ENCODE results near the gene KIAA0319L.
"Not testable (repeated sequence)": the region's sequence is repeated elsewhere in the genome, so short reads cannot be mapped to it uniquely, and the experiment has no call there.

KIAA0319L gene

GRCh38 chr1:35481229-35481628 is 76.0 kb downstream of the KIAA0319L start:
- DNase-seq: no peak

DNA sequence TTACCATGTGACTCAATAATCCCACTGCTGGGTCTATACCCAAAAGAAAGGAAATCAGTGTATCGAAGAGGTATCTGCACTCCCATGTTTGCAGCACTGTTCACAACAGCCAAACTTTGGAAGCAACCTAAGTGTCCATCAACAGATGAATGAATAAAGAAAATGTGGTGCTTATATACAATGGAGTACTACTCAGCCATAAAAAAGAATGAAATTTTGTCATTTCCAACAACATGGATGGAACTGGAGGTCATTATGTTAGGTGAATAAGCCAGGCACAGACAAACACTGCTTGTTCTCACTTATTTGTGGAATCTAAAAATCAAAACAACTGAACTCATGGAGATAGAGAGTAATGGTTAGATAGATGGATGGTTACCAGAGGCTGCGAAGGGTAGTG is 79.3 kb downstream of the KIAA0319L start:
- DNase-seq: no peak

- DNase-seq: no peak
Observed at GRCh38 chr1:35475856-35476674, 81.1 kb downstream of the KIAA0319L start.

GRCh38 chr1:35475356-35475755 is 81.8 kb downstream of the KIAA0319L start:
- DNase-seq: no peak

- not testable (repeated sequence) for DNase-seq
Observed at GRCh38 chr1:35473216-35473615, 84.0 kb downstream of the KIAA0319L start.

DNA sequence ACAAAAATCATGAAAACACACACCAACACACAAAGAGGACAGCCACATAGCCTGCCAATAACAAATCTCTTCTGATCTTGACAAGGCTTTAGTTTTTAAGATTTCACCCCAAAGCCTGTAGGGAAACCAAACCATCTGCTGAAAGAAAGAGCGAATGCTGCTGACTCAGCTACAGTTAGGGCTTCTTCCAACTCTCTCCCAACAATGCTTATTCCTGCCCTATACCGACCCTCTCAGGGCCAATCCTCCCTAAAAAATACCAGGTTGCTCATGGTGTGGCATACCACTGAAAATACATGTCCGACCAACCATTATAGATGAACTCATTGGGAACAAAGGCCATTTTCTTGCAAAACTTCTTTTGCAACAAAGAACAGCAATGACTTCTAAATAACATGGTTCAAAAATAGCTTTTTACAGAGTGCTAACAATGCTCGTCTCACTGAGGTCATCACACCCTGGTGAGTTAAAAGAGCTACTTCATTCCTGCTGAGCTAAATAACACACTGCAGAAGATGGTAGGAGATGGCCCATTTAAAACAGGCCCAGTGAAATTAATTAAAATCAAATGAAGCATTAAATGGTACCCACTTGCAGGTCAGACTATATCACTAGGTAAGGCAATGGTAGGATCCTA is 86.1 kb downstream of the KIAA0319L start:
- no peak for DNase-seq

DNA sequence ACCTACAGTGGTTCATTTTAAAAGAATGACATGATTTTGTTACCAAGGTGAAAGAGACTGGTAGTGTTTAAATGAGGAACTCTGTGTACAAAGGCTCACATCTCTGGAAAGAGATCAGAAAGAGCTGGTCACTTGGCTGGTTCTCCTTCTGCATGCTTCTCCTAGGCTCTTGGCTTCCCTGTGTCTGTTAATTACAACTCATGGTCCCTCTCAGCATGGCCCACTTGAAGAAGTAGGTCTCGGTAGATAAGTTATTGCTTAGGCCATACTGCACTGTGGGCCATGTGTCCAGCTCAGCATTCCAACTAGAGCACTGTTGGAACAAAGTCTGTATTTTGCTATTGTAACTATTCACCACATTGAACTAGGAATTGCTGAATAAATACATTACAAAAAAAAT is 91.1 kb downstream of the KIAA0319L start:
- no peak for DNase-seq

- not testable (repeated sequence) for DNase-seq
Observed at GRCh38 chr1:35463749-35464148, 93.5 kb downstream of the KIAA0319L start.

GRCh38 chr1:35463232-35463631 is 94.0 kb downstream of the KIAA0319L start:
- DNase-seq: no peak

- DNase-seq: no peak
Observed at GRCh38 chr1:35461966-35462651, 95.1 kb downstream of the KIAA0319L start.

DNA sequence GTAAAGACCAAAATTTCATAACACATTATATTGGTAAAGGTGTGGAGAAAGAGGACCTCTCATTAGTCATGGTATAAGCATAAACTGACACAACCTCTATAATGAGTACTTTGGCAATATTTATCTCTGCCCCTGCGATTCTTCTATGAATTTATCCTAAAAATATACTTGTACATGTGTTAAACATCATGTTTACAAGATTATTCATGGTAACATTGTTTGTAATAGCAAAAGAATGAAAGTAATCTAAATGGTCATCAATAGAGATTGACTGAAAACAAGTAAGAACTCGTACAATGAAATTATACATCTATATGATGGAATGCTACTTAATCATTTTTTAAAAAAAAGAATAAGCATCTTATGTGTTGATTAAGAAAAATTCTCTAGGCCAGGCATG is 96.4 kb downstream of the KIAA0319L start:
- DNase-seq: no peak

GRCh38 chr1:35454616-35455015 is 102.6 kb downstream of the KIAA0319L start:
- DNase-seq: no peak

GRCh38 chr1:35454176-35454575 is 103.0 kb downstream of the KIAA0319L start:
- DNase-seq: no peak

GRCh38 chr1:35453031-35453430 is 104.2 kb downstream of the KIAA0319L start:
- peak; percentile 8 for DNase-seq

DNA sequence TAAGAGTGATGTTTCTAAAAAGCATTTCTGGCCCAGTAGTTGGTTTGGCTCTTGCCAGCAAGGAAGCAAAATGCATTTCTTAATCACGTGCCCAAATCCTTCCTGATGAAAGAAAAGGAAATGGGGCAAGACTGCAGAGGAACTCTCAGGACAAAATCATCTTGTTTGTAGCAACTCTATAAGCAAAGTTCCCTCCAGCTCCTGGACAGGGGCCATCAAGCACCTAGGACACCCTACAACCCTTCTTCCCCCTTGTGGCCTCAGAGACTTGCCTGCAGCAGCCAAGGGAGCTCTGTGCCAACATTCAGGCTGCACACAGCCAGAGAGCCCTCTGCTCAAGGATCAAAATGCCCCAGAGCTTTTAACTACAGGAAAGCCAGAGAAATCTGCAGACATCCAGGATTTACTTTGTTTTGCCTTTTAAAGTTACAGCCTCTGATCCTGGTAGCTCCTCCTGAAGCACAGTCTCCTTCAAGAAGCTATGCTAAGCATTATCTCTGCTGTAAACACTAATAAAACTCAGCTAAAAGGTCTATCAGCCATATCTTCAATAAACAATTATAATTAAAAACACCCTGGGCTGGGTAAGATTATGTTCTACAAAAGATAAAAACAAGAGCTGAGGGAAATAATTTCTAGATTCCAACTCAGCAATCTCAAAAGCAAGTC is 105.0 kb downstream of the KIAA0319L start:
- no peak for DNase-seq

- peak; percentile 50 for DNase-seq
Observed at GRCh38 chr1:35451125-35451528, 106.1 kb downstream of the KIAA0319L start.

DNA sequence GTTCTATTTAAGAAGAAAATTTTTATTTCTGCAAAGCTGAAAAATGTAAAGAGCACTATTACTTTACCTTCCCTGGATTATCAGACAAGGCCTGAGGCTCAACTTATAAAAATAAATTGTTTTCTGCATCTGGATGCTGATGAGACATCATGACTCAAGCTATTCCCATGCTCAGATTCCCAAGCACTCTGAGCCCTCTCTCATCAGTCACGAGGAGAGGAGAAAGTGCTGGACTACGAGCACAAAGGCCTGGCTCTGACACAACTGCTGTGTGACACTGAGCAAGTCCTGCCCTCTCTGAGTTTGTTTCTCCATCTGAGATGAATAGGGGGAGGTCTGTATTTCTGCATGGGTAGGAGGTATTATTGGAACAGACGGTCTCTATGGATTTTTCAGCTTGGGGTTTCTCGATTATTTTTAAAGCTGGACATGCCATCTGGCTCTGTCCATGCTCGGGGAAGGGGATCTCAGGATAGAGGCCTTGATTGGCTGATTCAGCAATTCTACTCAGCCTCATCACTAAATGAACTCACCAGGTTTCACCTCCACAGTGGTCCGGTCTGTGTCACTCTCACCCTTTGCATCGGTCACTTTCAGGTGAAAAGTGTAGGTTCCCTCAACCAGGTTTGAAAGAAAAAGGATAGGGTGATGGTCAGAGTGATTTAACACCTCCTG is 107.7 kb downstream of the KIAA0319L start:
- DNase-seq: no peak

DNA sequence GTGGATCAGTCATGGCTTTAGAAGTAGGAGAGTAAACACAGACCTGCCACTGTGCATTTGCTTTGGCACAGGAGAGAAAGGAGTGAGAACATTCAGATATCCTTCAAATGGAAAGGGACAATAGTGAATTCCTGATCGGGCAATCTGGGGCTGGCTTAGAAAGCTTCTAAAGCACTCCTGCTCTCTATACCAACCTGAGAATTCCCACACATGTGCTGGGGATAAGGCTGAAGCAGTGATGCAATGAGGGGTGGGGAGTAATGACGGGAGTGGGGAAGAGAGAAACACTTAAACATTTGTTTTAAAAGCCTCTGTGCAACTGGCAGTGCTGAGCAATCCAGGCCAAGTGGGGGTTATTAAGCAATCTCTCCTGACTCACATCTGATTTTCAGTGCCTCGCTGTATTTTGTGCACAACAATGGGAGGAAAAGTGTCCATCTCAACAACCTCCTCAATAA is 108.8 kb downstream of the KIAA0319L start:
- no peak for DNase-seq

DNA sequence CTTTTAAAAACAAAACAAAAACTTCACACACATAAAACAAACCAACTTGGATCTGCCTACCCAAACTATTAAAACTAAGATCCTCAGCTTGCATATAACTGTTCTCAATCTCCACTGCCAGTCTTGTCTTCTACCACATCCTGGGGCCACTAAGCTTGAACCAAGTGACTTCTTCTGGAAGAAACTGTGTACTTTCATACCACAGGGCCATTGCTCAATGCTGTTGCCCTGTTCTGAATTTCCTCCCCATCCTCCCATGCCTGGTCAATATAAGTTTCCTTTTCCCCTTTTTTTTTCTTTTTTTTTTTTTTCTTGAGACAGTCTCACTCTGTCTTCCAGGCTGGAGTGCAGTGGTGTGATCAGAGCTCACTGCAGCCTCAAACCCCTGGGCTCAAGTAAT is 109.9 kb downstream of the KIAA0319L start:
- no peak for DNase-seq

DNA sequence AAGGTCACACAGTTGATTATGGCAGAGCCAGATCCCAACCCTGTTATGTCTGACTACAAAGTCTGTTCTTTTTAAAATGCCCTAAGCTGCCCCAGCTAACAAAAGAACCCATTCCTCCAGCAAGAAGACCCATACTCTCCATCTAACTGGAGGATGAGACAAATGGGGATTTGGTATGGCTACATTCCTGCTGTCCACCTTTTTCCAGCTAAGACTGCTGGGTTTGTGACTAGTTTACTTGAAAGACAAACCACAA is 112.8 kb downstream of the KIAA0319L start:
- DNase-seq: no peak

DNA sequence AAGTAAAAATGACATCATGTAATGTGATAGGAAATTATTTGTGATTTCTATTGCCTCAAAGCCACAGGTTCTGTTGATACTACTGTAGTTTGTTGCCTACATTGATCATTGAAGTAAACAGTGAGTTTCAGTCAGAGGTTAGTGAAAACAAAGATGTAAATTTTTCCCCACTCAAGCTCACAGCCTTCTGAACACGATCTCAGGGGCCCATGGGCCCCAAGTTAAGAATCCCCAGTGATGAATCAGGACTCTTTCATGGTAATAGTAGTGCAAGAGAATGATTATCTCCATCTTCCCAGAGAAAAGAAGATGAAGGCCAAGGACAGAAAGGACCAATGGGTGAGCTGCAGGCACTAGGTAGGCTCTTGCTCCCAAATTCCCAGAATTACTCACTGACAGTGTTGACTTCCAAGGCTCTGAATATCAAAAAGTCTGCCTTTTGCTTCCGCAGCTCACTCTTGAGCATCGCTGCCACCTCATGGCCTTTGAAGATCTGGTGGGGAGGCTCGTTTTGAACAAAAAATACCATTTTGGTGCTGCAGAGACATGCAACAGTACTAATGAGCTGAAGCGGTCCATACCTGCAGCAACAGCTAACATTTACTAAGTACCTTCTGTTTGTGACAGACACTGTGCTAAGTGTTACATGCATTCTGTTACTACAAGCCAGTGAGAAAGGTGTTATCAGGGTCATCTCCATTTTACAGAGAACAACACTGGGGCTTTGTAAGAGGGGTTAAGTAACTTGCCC is 113.3 kb downstream of the KIAA0319L start:
- DNase-seq: no peak

DNA sequence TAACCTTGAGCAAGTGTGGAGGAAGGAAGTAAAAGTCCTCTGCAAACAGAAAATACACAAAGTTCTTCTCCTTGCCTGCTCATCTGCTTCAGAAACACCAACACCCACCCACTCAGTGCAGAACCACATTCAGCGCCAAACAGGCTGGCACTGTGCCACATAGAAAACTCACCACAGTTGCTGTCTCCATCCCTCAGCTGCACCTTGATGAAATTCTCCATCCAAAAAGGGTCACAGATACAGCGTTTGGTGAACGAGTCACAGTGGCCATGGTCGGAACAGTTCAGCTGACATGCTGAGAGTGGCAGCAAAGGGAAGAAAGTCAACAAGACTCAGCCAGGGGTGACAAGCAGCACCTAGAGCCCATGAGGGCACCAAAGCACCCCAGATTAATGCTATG is 114.5 kb downstream of the KIAA0319L start:
- DNase-seq: no peak
